ENCODE results near the gene ARCN1. TPM values are rescaled to one million over a fixed set of nuclear protein-coding genes. Genes with fewer than 3 reads are reported as not detected.

ARCN1 gene
- total RNA-seq, 2 experiments from 2014 or later, result 51.0 to 98.9 TPM

GRCh38 chr11:118643142-118643994 lies 71.2 kb downstream of the ARCN1 start:
- DNase-seq (ENCODE audit: low spot score), result no peak
- no peak overlapping the region for H3K27ac ChIP-seq (ENCODE audit: low read depth, low read length, poor library complexity, severe bottlenecking)
- no peak overlapping the region for H2AFZ ChIP-seq (ENCODE audit: low read length)
- ChIA-PET POLR2A (interaction anchor here (0.6 kb wide), 1 partner anchor 317 kb away, joined by 3 read pairs; no protein-coding TSS in a partner anchor), CTCF (ENCODE audit: unreplicated experiment) (no interaction called here)
- H3K4me3 ChIP-seq (ENCODE audit: low read depth, low read length, poor library complexity, severe bottlenecking), result no peak overlapping the region
- H3K4me1 ChIP-seq (ENCODE audit: insufficient read depth, low read length, poor library complexity, severe bottlenecking), result no peaks in the 10 kb centered on the region
- H4K20me1 ChIP-seq (ENCODE audit: insufficient read depth, low read length), result no peaks in the 10 kb centered on the region
- intact Hi-C loops (cut with micrococcal nuclease; ENCODE audit: unreplicated experiment), result no loop called here
- no peaks in the 10 kb centered on the region for H3K36me3 ChIP-seq (ENCODE audit: insufficient read depth, low read length)
- H3K9me3 ChIP-seq (ENCODE audit: low read length), result no peaks in the 10 kb centered on the region
- no peaks in the 10 kb centered on the region for H3K9me2 ChIP-seq (ENCODE audit: insufficient read depth, low read length)
- no peak for TF ChIP-seq CTCF (conservative IDR thresholded peaks at IDR 0.05; ENCODE audit: low read length)
- TF ChIP-seq EZH2phosphoT487 (IDR thresholded peaks at IDR 0.05; ENCODE audit: borderline replicate concordance, low read depth, low read length), result no peak
- H3K79me2 ChIP-seq (ENCODE audit: insufficient read depth, low read depth, low read length), result no peaks in the 10 kb centered on the region
- no peak overlapping the region for H3K4me2 ChIP-seq (ENCODE audit: low read length)
- no TSS peak for BruUV-seq (replicated peaks)

GRCh38 chr11:118643995-118644345 lies 71.8 kb downstream of the ARCN1 start:
- no peak overlapping the region for H3K4me2 ChIP-seq (ENCODE audit: low read length)
- BruUV-seq (replicated peaks), result no TSS peak
- no peaks in the 10 kb centered on the region for H3K79me2 ChIP-seq (ENCODE audit: insufficient read depth, low read depth, low read length)
- ChIA-PET CTCF (ENCODE audit: unreplicated experiment) (no interaction called here), POLR2A (no interaction called here)
- intact Hi-C loops (cut with micrococcal nuclease; ENCODE audit: unreplicated experiment), result no loop called here
- H2AFZ ChIP-seq (ENCODE audit: low read length), result no peak overlapping the region
- no peak for TF ChIP-seq CTCF (conservative IDR thresholded peaks at IDR 0.05; ENCODE audit: low read length)
- no peaks in the 10 kb centered on the region for H3K4me1 ChIP-seq (ENCODE audit: insufficient read depth, low read length, poor library complexity, severe bottlenecking)
- H3K9me2 ChIP-seq (ENCODE audit: insufficient read depth, low read length), result no peaks in the 10 kb centered on the region
- H3K27ac ChIP-seq (ENCODE audit: low read depth, low read length, poor library complexity, severe bottlenecking), result no peak overlapping the region
- H3K36me3 ChIP-seq (ENCODE audit: insufficient read depth, low read length), result no peaks in the 10 kb centered on the region
- no peaks in the 10 kb centered on the region for H3K9me3 ChIP-seq (ENCODE audit: low read length)
- no peak for DNase-seq (ENCODE audit: low spot score)
- H3K4me3 ChIP-seq (ENCODE audit: low read depth, low read length, poor library complexity, severe bottlenecking), result no peak overlapping the region
- H4K20me1 ChIP-seq (ENCODE audit: insufficient read depth, low read length), result no peaks in the 10 kb centered on the region

GRCh38 chr11:118644496-118644895 lies 72.3 kb downstream of the ARCN1 start:
- no peak for DNase-seq (ENCODE audit: low spot score)
- ChIA-PET CTCF (ENCODE audit: unreplicated experiment) (no interaction called here), POLR2A (no interaction called here)
- no peak overlapping the region for H3K4me3 ChIP-seq (ENCODE audit: low read depth, low read length, poor library complexity, severe bottlenecking)
- no peaks in the 10 kb centered on the region for H4K20me1 ChIP-seq (ENCODE audit: insufficient read depth, low read length)
- no TSS peak for BruUV-seq (replicated peaks)
- no peak for TF ChIP-seq EZH2phosphoT487 (IDR thresholded peaks at IDR 0.05; ENCODE audit: borderline replicate concordance, low read depth, low read length)
- TF ChIP-seq CTCF (conservative IDR thresholded peaks at IDR 0.05; ENCODE audit: low read length), result no peak
- H2AFZ ChIP-seq (ENCODE audit: low read length), result no peak overlapping the region
- no peaks in the 10 kb centered on the region for H3K79me2 ChIP-seq (ENCODE audit: insufficient read depth, low read depth, low read length)
- H3K9me2 ChIP-seq (ENCODE audit: insufficient read depth, low read length), result no peaks in the 10 kb centered on the region
- H3K4me1 ChIP-seq (ENCODE audit: insufficient read depth, low read length, poor library complexity, severe bottlenecking), result no peaks in the 10 kb centered on the region
- no peak overlapping the region for H3K4me2 ChIP-seq (ENCODE audit: low read length)
- intact Hi-C loops (cut with micrococcal nuclease; ENCODE audit: unreplicated experiment), result no loop called here
- H3K27ac ChIP-seq (ENCODE audit: low read depth, low read length, poor library complexity, severe bottlenecking), result no peak overlapping the region
- no peaks in the 10 kb centered on the region for H3K9me3 ChIP-seq (ENCODE audit: low read length)
- H3K36me3 ChIP-seq (ENCODE audit: insufficient read depth, low read length), result no peaks in the 10 kb centered on the region

Measured in OCI-LY7 (cell line).